Adrenal gland (tissue), 5 donors: ENCODE data around the gene PMF1.

Experiments
- POLR2A ChIP-seq, 2 donors: fragments of 450-650 bp; IDR thresholded peaks; one replicate each; pipeline ENCODE4 v1.6.1; 2017; ENCODE audit warnings: antibody characterized with exemption in 2 of 2, mild to moderate bottlenecking in 2 of 2, moderate library complexity in 1 of 2
- TF ChIP-seq, protein P1 (sequence below), 6 experiments: fragments of 450-650 bp in 4 of 6; fragments of 200-600 bp in 2 of 6; sonication (generic) in 1 of 6; IDR thresholded peaks; 1 replicate in 5 of 6; 2 replicates in 1 of 6; pipeline versions ENCODE4 v1.5.1 to v1.8.0; 2016 to 2021; ENCODE audit warnings: antibody characterized with exemption in 6 of 6, mild to moderate bottlenecking in 2 of 6, moderate library complexity in 1 of 6
- donor health status: DM: no; HTN: no; CAD: no.

GRCh38 chr1:156225677-156226014 lies 12.8 kb downstream of the PMF1 start:
- no peak for TF ChIP-seq POLR2A (IDR thresholded peaks at IDR 0.05)
- TF ChIP-seq, protein P1, sequence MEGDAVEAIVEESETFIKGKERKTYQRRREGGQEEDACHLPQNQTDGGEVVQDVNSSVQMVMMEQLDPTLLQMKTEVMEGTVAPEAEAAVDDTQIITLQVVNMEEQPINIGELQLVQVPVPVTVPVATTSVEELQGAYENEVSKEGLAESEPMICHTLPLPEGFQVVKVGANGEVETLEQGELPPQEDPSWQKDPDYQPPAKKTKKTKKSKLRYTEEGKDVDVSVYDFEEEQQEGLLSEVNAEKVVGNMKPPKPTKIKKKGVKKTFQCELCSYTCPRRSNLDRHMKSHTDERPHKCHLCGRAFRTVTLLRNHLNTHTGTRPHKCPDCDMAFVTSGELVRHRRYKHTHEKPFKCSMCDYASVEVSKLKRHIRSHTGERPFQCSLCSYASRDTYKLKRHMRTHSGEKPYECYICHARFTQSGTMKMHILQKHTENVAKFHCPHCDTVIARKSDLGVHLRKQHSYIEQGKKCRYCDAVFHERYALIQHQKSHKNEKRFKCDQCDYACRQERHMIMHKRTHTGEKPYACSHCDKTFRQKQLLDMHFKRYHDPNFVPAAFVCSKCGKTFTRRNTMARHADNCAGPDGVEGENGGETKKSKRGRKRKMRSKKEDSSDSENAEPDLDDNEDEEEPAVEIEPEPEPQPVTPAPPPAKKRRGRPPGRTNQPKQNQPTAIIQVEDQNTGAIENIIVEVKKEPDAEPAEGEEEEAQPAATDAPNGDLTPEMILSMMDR (IDR thresholded peaks at IDR 0.05): peak in 1 of 6 experiments; percentile 34
